LNCAP (cell line): ENCODE data around the gene SMARCA4.
A peak's percentile ranks its signal among the peaks of the same experiment; 100 is the strongest.

Source experiments
- TF ChIP-seq, protein P1 (sequence below): fragments of 450-650 bp; IDR thresholded peaks from 2 replicates; pipeline ENCODE4 v1.5.1; 2017; ENCODE audit warnings: mild to moderate bottlenecking

Gene SMARCA4

DNA sequence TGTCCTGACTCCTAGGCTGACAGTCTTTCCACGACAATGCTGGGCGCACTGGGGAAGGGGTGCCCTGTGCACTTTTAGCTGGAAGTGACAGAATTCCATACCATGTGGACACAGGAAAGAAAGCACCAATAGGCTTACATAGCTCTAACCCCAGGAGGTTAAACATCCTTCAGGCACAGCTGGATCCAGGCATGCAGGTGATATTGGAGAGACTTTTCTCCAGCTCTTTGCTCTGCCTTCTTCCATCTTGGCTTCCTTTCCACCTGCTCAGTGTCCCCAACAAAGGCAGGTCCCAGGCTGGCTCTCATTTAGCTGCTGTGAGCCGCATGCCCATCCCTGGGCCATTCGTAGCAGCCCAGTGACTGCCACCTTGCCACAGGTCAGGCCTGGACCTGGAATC lies 67.3 kb downstream of the SMARCA4 start:
- TF ChIP-seq, protein P1, sequence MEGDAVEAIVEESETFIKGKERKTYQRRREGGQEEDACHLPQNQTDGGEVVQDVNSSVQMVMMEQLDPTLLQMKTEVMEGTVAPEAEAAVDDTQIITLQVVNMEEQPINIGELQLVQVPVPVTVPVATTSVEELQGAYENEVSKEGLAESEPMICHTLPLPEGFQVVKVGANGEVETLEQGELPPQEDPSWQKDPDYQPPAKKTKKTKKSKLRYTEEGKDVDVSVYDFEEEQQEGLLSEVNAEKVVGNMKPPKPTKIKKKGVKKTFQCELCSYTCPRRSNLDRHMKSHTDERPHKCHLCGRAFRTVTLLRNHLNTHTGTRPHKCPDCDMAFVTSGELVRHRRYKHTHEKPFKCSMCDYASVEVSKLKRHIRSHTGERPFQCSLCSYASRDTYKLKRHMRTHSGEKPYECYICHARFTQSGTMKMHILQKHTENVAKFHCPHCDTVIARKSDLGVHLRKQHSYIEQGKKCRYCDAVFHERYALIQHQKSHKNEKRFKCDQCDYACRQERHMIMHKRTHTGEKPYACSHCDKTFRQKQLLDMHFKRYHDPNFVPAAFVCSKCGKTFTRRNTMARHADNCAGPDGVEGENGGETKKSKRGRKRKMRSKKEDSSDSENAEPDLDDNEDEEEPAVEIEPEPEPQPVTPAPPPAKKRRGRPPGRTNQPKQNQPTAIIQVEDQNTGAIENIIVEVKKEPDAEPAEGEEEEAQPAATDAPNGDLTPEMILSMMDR: no peak

DNA sequence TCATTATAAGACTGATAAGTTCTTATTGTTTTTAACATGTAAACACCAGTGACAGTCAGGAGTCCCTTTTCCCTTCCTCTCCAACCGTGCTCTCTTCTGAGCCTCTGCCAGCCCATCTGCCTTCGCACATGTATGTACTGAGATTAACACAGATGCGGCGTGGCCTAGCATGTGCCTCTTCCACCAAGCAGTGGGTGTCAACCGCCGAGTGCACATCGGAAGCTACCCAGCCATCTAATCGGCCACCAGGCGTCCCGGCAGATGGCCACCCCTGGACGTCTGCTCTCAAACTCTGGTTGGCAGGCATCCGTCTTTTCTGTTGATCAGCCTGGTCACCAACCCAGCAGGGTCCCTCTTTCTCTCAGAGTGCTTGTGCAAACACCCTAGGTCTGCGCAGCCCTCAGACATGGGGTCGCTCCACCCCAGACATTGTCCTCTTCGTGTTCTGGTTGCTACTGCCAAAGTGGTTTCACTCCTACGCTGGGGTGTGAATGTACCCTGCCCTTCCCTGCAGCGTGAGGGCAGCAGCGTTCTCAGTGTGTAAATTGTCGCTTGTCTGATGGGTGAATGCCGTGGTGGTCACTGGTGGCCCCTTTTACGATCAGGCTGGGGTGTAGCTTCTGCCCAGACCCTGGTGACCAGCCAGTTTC lies 70.7 kb downstream of the SMARCA4 start:
- TF ChIP-seq, protein P1: no peak

DNA sequence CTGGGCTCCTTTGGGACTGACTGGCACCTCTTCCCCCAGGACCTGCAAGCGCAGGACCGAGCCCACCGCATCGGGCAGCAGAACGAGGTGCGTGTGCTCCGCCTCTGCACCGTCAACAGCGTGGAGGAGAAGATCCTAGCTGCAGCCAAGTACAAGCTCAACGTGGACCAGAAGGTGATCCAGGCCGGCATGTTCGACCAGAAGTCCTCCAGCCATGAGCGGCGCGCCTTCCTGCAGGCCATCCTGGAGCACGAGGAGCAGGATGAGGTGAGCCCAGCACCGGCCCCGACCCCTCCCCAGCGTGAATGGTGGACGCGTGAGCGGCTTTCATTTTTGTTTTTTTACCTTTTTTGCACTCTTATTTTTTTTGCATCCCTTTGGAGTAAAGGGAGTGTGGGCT lies 72.4 kb downstream of the SMARCA4 start:
- TF ChIP-seq, protein P1: no peak

DNA sequence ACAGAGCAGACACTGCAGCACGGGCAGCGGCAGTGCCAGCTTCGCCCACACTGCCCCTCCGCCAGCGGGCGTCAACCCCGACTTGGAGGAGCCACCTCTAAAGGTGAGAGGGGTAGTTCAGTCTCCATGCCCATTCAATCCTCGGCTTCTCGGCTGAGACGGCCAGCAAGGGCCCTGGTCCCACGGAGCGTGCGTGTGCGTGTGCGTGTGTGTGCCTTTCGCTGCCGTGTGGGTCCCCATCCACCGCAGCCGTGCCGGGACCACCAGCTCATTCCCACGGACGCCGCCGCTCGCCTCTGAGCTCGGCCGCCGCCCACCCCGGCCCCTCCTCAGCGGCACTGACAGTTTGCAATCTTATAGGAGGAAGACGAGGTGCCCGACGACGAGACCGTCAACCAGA lies 72.9 kb downstream of the SMARCA4 start:
- TF ChIP-seq, protein P1: no peak

DNA sequence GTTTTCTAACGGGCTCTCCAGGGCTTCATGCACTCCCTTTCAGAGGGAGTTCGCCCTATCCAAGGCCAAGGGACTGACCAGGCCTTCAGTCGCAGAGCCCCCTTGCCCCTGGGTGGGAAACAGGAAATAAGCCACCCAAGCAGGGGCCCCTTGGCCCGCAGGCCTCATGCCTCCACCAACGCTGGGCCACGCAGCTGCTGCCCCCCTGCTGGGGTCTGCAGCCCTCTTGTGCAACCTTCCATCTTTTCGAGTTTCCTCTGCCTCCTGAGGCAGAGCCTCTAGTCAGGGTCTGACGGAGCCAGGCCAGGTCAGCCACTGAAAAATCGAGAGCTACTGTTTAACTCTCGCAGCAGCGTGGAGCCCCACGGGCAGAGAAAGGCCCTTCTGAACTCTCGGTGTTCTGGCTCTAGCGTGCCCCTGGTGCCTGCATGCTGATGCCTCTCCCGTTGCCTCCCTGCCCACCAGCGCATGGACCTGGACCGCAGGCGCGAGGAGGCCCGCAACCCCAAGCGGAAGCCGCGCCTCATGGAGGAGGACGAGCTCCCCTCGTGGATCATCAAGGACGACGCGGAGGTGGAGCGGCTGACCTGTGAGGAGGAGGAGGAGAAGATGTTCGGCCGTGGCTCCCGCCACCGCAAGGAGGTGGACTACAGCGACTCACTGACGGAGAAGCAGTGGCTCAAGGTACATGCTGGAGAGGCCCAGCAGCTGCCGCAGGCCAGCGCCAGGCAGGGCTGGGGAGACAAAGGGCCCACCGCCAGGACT lies 73.8 kb downstream of the SMARCA4 start:
- TF ChIP-seq, protein P1: no peak

DNA sequence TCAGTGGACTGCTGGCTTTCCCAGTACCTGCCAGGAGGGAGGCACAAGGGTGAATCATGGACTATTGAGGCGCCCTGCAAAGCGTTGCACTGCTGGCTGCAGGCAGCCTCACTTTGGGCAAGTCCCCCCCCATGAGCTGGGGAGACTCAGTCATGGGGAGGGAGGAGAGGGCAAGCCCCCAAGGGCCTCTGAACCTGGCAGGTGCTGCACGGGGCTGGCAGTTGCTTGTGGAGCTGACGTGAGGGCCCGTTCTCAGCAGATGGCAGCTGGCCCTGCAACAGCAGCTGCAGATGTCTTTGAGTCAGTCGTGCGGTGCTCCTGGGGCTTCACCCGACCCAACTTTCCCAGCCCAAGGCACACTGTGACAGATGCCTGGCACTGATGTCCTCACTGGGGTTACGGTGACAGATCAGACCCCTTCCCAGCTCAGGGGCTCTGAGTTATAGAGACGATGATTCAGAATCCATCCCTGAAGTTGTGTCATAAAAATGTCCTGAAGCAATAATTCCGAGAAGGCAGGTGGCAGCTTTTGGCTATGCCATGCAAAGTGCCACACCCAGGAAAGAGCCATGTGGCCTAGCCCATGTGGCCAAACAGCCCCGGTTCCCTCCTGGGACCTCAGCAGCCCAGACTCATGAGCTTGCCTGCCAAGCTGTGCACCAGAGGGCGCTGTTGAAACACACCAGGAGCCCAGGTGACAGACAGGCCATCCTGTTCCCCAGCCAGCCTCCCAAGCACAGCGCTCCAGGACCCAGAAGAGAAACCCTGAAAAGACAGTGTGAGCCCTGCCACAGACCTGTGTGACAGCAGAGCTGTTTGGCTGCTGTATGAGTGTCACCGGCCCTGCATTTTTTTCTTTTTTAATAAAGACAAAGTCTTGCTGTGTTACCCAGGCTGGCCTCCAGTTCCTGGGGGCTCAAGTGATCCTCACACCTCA lies 74.9 kb downstream of the SMARCA4 start:
- TF ChIP-seq, protein P1: peak; percentile 91

DNA sequence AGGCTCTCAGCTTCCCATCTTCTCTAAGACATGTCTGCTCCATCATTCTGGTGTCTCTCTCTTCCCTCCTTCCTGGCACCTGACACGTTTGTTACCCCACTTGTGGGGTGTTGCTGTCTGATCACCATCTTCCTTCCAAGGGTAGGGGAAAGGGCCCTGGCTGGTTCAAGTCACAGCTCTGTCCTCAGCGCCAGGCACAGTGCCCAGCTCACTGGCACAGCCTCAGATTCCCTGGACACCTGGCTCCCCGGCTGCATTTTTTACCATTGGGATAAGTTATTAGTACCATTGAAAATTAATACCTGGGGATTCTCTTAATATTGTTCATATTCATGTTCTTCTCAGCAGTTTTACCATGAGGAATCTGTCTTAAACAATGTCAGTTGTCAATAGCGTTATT lies 77.7 kb downstream of the SMARCA4 start:
- TF ChIP-seq, protein P1: no peak
